ENCODE measurements around the gene TAF13. TPM values are rescaled to one million over a fixed set of nuclear protein-coding genes. Genes with fewer than 3 reads are reported as not detected.

The TAF13 gene
- total RNA-seq, 4 donors from 2014 or later: 4.0 to 33.0 (median 32.0) TPM

DNA sequence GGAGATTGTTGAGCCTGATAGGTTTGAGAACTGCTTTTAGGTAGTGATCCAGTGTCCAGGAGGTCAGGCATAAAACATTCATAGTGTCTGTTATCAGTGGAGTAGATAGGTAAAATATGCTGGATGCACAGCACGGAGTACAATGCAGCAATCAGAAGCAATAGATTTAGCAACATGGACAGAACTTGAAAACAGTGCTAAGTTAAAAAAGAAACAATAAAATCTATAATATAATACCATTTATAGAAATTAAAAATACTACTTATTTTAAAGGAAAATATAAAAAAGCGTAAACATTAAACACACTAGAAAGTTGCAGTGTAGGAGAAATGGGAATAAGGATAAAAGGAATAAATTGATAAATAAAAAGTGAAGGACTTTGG, 3.4 kb upstream of the TAF13 start:
- Histone ChIP-seq H3K27me3 (no peaks in the 10 kb centered on the region), H3K4me1 (peaks cover 0 to 18% (median 11%) of the 10 kb centered on the region in 4 donors), H3K9me3 (no peaks in the 10 kb centered on the region), H3K36me3 (no peaks in the 10 kb centered on the region), H3K27ac (no peak overlapping the region), H3K4me3 (no peak overlapping the region)
- intact Hi-C loops (cut with DNase I; ENCODE audit: low total_unique reads): no loop called here
- in situ Hi-C loops (cut with MboI; ENCODE audit: low pct_ligation_motif_present in 1 of 4, low pct_unique_long_range_greater_than_20kb in 1 of 4, low sequenced_read_pairs in 3 of 4): no loop called here
- DNase-seq: no peak
- 93 to 100% methylated on average over 2 of the region's 2 CpGs for WGBS, 2 donors (ENCODE audit: low coverage in 1 of 2)
- TF ChIP-seq EP300 (IDR thresholded peaks at IDR 0.05; ENCODE audit: low read depth): no peak
- TF ChIP-seq, protein P1, sequence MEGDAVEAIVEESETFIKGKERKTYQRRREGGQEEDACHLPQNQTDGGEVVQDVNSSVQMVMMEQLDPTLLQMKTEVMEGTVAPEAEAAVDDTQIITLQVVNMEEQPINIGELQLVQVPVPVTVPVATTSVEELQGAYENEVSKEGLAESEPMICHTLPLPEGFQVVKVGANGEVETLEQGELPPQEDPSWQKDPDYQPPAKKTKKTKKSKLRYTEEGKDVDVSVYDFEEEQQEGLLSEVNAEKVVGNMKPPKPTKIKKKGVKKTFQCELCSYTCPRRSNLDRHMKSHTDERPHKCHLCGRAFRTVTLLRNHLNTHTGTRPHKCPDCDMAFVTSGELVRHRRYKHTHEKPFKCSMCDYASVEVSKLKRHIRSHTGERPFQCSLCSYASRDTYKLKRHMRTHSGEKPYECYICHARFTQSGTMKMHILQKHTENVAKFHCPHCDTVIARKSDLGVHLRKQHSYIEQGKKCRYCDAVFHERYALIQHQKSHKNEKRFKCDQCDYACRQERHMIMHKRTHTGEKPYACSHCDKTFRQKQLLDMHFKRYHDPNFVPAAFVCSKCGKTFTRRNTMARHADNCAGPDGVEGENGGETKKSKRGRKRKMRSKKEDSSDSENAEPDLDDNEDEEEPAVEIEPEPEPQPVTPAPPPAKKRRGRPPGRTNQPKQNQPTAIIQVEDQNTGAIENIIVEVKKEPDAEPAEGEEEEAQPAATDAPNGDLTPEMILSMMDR (IDR thresholded peaks at IDR 0.05): no peak
- no peak for TF ChIP-seq POLR2A (IDR thresholded peaks at IDR 0.05)
- TF ChIP-seq POLR2AphosphoS5 (IDR thresholded peaks at IDR 0.05): no peak

DNA sequence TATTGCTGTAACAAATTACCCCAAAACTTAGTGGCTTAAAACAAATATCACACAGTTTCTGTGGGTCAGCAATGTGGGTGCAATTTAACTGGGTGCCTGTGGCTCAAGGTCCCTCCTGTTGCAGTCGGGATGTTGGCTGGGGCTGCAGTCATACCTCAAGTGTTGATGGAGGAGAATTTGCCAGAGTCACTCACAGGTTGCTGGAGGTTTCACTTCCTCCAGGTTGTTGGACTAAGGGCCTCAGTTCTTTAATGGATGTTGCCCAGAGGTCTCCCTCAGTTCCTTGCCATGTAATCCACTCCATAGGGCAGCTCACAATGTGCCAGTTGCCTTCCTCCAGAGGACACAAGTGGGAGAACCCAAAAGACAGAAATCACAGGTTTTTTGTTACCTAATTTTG, 2.5 kb upstream of the TAF13 start:
- 68% methylated on average over 1 of the region's 1 CpG; no CpG with 5 or more reads in 1 of the 2 donors for WGBS, 2 donors (ENCODE audit: low coverage in 1 of 2)
- H3K4me3 ChIP-seq: no peak overlapping the region
- in situ Hi-C loops (cut with MboI; ENCODE audit: low pct_ligation_motif_present in 1 of 4, low pct_unique_long_range_greater_than_20kb in 1 of 4, low sequenced_read_pairs in 3 of 4) (no loop called here), intact Hi-C loops (cut with DNase I; ENCODE audit: low total_unique reads) (no loop called here)
- no peaks in the 10 kb centered on the region for H3K27me3 ChIP-seq
- TF ChIP-seq POLR2AphosphoS5 (IDR thresholded peaks at IDR 0.05): no peak
- TF ChIP-seq POLR2A (IDR thresholded peaks at IDR 0.05): no peak
- TF ChIP-seq EP300 (IDR thresholded peaks at IDR 0.05; ENCODE audit: low read depth): no peak
- TF ChIP-seq, protein P1 (IDR thresholded peaks at IDR 0.05): no peak
- no peaks in the 10 kb centered on the region for H3K36me3 ChIP-seq
- H3K27ac ChIP-seq: no peak overlapping the region
- no peaks in the 10 kb centered on the region for H3K9me3 ChIP-seq
- no peak for DNase-seq
- peaks cover 0 to 18% (median 11%) of the 10 kb centered on the region in 4 donors for H3K4me1 ChIP-seq

- WGBS, 2 donors (ENCODE audit: low coverage in 1 of 2): 81 to 92% methylated on average over 1 of the region's 1 CpG
- Histone ChIP-seq H3K4me1 (peaks cover 0 to under 1% (median 0%) of the 10 kb centered on the region in 4 donors), H3K36me3 (peaks cover 0 to 15% (median 7%) of the 10 kb centered on the region in 4 donors), H3K27me3 (no peaks in the 10 kb centered on the region), H3K27ac (no peak overlapping the region), H3K4me3 (no peak overlapping the region), H3K9me3 (no peaks in the 10 kb centered on the region)
- intact Hi-C loops (cut with DNase I; ENCODE audit: low total_unique reads) (no loop called here), in situ Hi-C loops (cut with MboI; ENCODE audit: low pct_ligation_motif_present in 1 of 4, low pct_unique_long_range_greater_than_20kb in 1 of 4, low sequenced_read_pairs in 3 of 4) (loop anchor here in 1 of 4 donors (25.0 kb wide), 1 partner anchor 857 kb away; the partner anchor contains the start of gene SLC25A24)
- DNase-seq: no peak
- TF ChIP-seq POLR2A (IDR thresholded peaks at IDR 0.05) (no peak), POLR2AphosphoS5 (IDR thresholded peaks at IDR 0.05) (no peak), EP300 (IDR thresholded peaks at IDR 0.05; ENCODE audit: low read depth) (no peak)
- TF ChIP-seq, protein P1 (IDR thresholded peaks at IDR 0.05): no peak
These were observed 6.5 kb downstream of the TAF13 start for GRCh38 chr1:109069294-109069693.

DNA sequence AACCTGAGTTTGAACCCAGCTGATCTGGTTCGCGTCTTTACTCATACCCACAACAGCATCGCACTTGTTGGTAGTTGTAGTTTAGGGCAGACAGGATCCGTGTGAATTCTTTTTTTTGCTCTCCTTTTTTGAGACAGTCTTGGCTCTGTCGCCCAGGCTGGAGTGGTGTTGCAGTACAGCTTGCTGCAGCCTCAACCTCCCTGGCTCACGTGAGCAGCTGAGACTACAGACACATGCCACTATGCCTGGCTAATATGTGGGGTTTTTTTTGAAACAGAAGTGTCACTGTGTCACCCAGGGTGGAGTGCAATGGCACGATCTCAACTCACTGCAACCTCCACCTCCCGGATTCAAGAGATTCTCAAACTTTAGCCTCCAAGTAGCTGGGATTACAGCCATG, 7.9 kb downstream of the TAF13 start:
- intact Hi-C loops (cut with DNase I; ENCODE audit: low total_unique reads): no loop called here
- H3K4me1 ChIP-seq: no peaks in the 10 kb centered on the region
- no peak for DNase-seq
- no peak for TF ChIP-seq POLR2A (IDR thresholded peaks at IDR 0.05)
- TF ChIP-seq, protein P1 (IDR thresholded peaks at IDR 0.05): no peak
- no peak for TF ChIP-seq EP300 (IDR thresholded peaks at IDR 0.05; ENCODE audit: low read depth)
- no peak for TF ChIP-seq POLR2AphosphoS5 (IDR thresholded peaks at IDR 0.05)
- in situ Hi-C loops (cut with MboI; ENCODE audit: low pct_ligation_motif_present in 1 of 4, low pct_unique_long_range_greater_than_20kb in 1 of 4, low sequenced_read_pairs in 3 of 4): loop anchor here in 1 of 4 donors (25.0 kb wide), 1 partner anchor 856 kb away; the partner anchor contains the start of gene SLC25A24
- no peaks in the 10 kb centered on the region for H3K27me3 ChIP-seq
- no peaks in the 10 kb centered on the region for H3K9me3 ChIP-seq
- no peak overlapping the region for H3K27ac ChIP-seq
- H3K36me3 ChIP-seq: peaks cover 0 to 21% (median 10%) of the 10 kb centered on the region in 4 donors
- WGBS, 2 donors (ENCODE audit: low coverage in 1 of 2): 92 to 95% methylated on average over 5 to 8 of the region's 8 CpGs
- H3K4me3 ChIP-seq: no peak overlapping the region

Measured in transverse colon (tissue), 4 donors.